ENCODE data around the gene RAPGEF4.

The RAPGEF4 gene

GRCh38 chr2:172905937-172906811, 170.5 kb downstream of the RAPGEF4 start:
- no peak for TF ChIP-seq CTCF (IDR thresholded peaks at IDR 0.05; ENCODE audit: low read depth, low read length)

GRCh38 chr2:172908275-172908674, 172.6 kb downstream of the RAPGEF4 start:
- no peaks in the 10 kb centered on the region for H3K27me3 ChIP-seq
- DNase-seq = no peak

More at GRCh38 chr2:172905937-172906811, 170.5 kb downstream of the RAPGEF4 start:
- H3K4me3 ChIP-seq (ENCODE audit: low read depth, low read length) = no peak overlapping the region
- H3K9me3 ChIP-seq = no peaks in the 10 kb centered on the region
- no peaks in the 10 kb centered on the region for H3K36me3 ChIP-seq
- H3K27me3 ChIP-seq = no peaks in the 10 kb centered on the region
- DNase-seq = peak; percentile 46
- H3K4me1 ChIP-seq = peaks cover 14% of the 10 kb centered on the region

GRCh38 chr2:172909454-172909853, 173.8 kb downstream of the RAPGEF4 start:
- no peaks in the 10 kb centered on the region for H3K27me3 ChIP-seq
- peaks cover 14% of the 10 kb centered on the region for H3K4me1 ChIP-seq
- H3K9me3 ChIP-seq = no peaks in the 10 kb centered on the region
- no peak for TF ChIP-seq CTCF (IDR thresholded peaks at IDR 0.05; ENCODE audit: low read depth, low read length)
- no peak overlapping the region for H3K4me3 ChIP-seq (ENCODE audit: low read depth, low read length)
- H3K36me3 ChIP-seq = no peaks in the 10 kb centered on the region
- no peak for DNase-seq

More at GRCh38 chr2:172908275-172908674, 172.6 kb downstream of the RAPGEF4 start:
- Histone ChIP-seq H3K36me3 (no peaks in the 10 kb centered on the region), H3K9me3 (no peaks in the 10 kb centered on the region), H3K4me1 (peaks cover 14% of the 10 kb centered on the region), H3K4me3 (ENCODE audit: low read depth, low read length) (no peak overlapping the region)
- TF ChIP-seq CTCF (IDR thresholded peaks at IDR 0.05; ENCODE audit: low read depth, low read length) = no peak

- no peaks in the 10 kb centered on the region for H3K27me3 ChIP-seq
- no peak overlapping the region for H3K4me3 ChIP-seq (ENCODE audit: low read depth, low read length)
- no peaks in the 10 kb centered on the region for H3K9me3 ChIP-seq
- no peaks in the 10 kb centered on the region for H3K36me3 ChIP-seq
- TF ChIP-seq CTCF (IDR thresholded peaks at IDR 0.05; ENCODE audit: low read depth, low read length) = no peak
- no peak for DNase-seq
- no peaks in the 10 kb centered on the region for H3K4me1 ChIP-seq
These were observed 176.6 kb downstream of the RAPGEF4 start for GRCh38 chr2:172912266-172912665.

- Histone ChIP-seq H3K9me3 (no peaks in the 10 kb centered on the region), H3K4me1 (no peaks in the 10 kb centered on the region), H3K27me3 (no peaks in the 10 kb centered on the region), H3K36me3 (no peaks in the 10 kb centered on the region), H3K4me3 (ENCODE audit: low read depth, low read length) (no peak overlapping the region)
- DNase-seq = no peak
- TF ChIP-seq CTCF (IDR thresholded peaks at IDR 0.05; ENCODE audit: low read depth, low read length) = no peak
These were observed 178.8 kb downstream of the RAPGEF4 start for GRCh38 chr2:172914341-172915008.

GRCh38 chr2:172917716-172918115, 182.1 kb downstream of the RAPGEF4 start:
- no peaks in the 10 kb centered on the region for H3K27me3 ChIP-seq
- no peaks in the 10 kb centered on the region for H3K9me3 ChIP-seq
- no peak for DNase-seq
- no peaks in the 10 kb centered on the region for H3K36me3 ChIP-seq
- TF ChIP-seq CTCF (IDR thresholded peaks at IDR 0.05; ENCODE audit: low read depth, low read length) = no peak
- H3K4me1 ChIP-seq = no peaks in the 10 kb centered on the region
- H3K4me3 ChIP-seq (ENCODE audit: low read depth, low read length) = no peak overlapping the region

All from BE2C (cell line).